Activated CD4-positive, alpha-beta memory T cell treated with anti-CD3 and anti-CD28 coated beads for 36 hours (primary cell): Measurements from ENCODE around the gene OXCT2. TPM values are rescaled to one million over a fixed set of nuclear protein-coding genes. Genes with fewer than 3 reads are reported as not detected.
"Not testable (repeated sequence)": the region's sequence is repeated elsewhere in the genome, so short reads cannot be mapped to it uniquely, and the experiment has no call there.

Experiments
- CTCF ChIA-PET: fragments of 350-600 bp; sonication (Branson Sonifier 250); formaldehyde crosslinking; loops from one replicate; lab custom pipeline; 2021; ENCODE audit warnings: antibody characterized with exemption, inconsistent platforms; lab: Charles Lee
- POLR2A ChIA-PET: fragments of 350-600 bp; sonication (Branson Sonifier 250); formaldehyde crosslinking; loops from one replicate; lab custom pipeline; 2021; ENCODE audit warnings: antibody characterized with exemption; lab: Charles Lee
- DNase-seq: peaks from one replicate; pipeline ENCODE4 v3.0.0-alpha.2; 2020
- H3K27ac Mint-ChIP-seq: one replicate; pipeline ENCODE4 v1.8.0; 2021; ENCODE audit warnings: mixed read lengths
- H3K27me3 Mint-ChIP-seq: one replicate; pipeline ENCODE4 v1.8.0; 2021; ENCODE audit warnings: mixed read lengths
- H3K36me3 Mint-ChIP-seq: one replicate; pipeline ENCODE4 v1.8.0; 2021; ENCODE audit warnings: mixed read lengths
- H3K4me1 Mint-ChIP-seq: one replicate; pipeline ENCODE4 v1.8.0; 2021; ENCODE audit warnings: low read depth, mixed read lengths
- H3K4me3 Mint-ChIP-seq: one replicate; pipeline ENCODE4 v1.8.0; 2021; ENCODE audit warnings: mild to moderate bottlenecking, mixed read lengths
- H3K9me3 Mint-ChIP-seq: one replicate; pipeline ENCODE4 v1.8.0; 2021; ENCODE audit warnings: mixed read lengths
- intact Hi-C: fragments of 100-400 bp; cut with micrococcal nuclease; formaldehyde crosslinking; loops from one replicate; pipeline ENCODE4 v1.15.1; 2023
- total RNA-seq, 2 experiments: library from RNA; stranded (reverse); gene quantifications; one replicate each; pipeline ENCODE4 v1.2.3, GENCODE V29; 2021

OXCT2 gene
- total RNA-seq, 2 experiments from 2014 or later, result 1.2 to 1.9 TPM

GRCh38 chr1:39786303-39787107 lies 15.4 kb upstream of the OXCT2 start:
- H3K4me3 Mint-ChIP-seq, H3K36me3 Mint-ChIP-seq, intact Hi-C loops, H3K27ac Mint-ChIP-seq, POLR2A ChIA-PET, DNase-seq, H3K9me3 Mint-ChIP-seq, H3K4me1 Mint-ChIP-seq: not testable (repeated sequence)
- peaks cover 11% of the 10 kb centered on the region for H3K27me3 Mint-ChIP-seq
- CTCF ChIA-PET, result interaction anchor here (1.0 kb wide), 1 partner anchor 12 kb away, joined by 3 read pairs; no protein-coding TSS in a partner anchor

DNA sequence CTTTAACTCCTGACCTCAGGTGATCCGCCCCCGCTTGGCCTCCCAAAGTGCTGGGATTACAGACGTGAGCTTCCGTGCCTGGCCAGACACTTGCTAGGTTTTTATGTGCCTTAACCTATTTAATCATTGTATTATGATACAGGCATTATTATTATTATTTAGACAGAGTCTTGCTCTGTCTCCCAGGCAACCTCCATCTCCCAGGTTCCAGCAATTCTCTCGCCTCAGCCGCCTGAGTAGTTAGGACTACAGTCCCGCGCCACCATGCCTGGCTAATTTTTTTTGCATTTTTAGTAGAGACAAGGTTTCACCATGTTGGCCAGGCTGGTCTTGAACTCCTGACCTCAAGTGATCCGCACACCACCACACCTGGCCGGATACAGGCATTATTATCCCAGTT lies 11.5 kb upstream of the OXCT2 start:
- H3K4me1 Mint-ChIP-seq, intact Hi-C loops, CTCF ChIA-PET, H3K9me3 Mint-ChIP-seq, H3K4me3 Mint-ChIP-seq, H3K27ac Mint-ChIP-seq, POLR2A ChIA-PET, H3K36me3 Mint-ChIP-seq, H3K27me3 Mint-ChIP-seq, DNase-seq: not testable (repeated sequence)

- ChIA-PET POLR2A (no interaction called here), CTCF (interaction anchor here (0.9 kb wide), 1 partner anchor 120 kb away, joined by 3 read pairs; no protein-coding TSS in a partner anchor)
- intact Hi-C loops, result no loop called here
- Mint-ChIP-seq H3K4me3 (no peak overlapping the region), H3K27ac (no peak overlapping the region), H3K4me1 (no peaks in the 10 kb centered on the region), H3K36me3 (no peaks in the 10 kb centered on the region), H3K27me3 (peaks cover 3% of the 10 kb centered on the region), H3K9me3 (no peaks in the 10 kb centered on the region)
- no peak for DNase-seq
These were observed 11.0 kb upstream of the OXCT2 start for GRCh38 chr1:39782103-39782502.

GRCh38 chr1:39781349-39781715 lies 10.2 kb upstream of the OXCT2 start:
- ChIA-PET CTCF (interaction anchor here (0.9 kb wide), 1 partner anchor 121 kb away, joined by 3 read pairs; no protein-coding TSS in a partner anchor), POLR2A (no interaction called here)
- Mint-ChIP-seq H3K27ac (no peak overlapping the region), H3K4me3 (no peak overlapping the region), H3K36me3 (no peaks in the 10 kb centered on the region), H3K9me3 (no peaks in the 10 kb centered on the region), H3K4me1 (no peaks in the 10 kb centered on the region), H3K27me3 (no peaks in the 10 kb centered on the region)
- intact Hi-C loops, result no loop called here
- DNase-seq, result no peak

DNA sequence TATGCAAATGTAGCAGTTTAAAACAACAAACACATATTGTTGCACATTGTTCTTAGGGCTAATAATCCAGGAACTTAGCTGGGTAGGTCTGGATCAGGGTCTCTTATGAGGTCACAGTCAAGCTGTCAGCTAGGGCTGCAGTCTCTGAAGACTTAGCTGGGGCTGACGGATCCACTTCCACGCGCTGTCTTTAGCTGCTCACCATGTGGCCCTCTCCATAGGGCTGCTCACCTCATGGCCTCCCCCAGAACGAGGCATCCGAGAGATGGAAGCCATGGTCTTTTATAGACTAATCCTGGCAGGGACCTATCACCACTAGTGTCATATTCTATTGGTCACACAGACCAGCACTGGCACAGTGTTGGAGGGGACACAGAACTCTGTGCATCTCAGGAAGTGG lies 8.7 kb upstream of the OXCT2 start:
- Mint-ChIP-seq H3K27ac (no peak overlapping the region), H3K9me3 (no peaks in the 10 kb centered on the region), H3K4me1 (no peaks in the 10 kb centered on the region), H3K27me3 (no peaks in the 10 kb centered on the region), H3K36me3 (no peaks in the 10 kb centered on the region), H3K4me3 (no peak overlapping the region)
- DNase-seq, result no peak
- intact Hi-C loops, result no loop called here
- ChIA-PET POLR2A (no interaction called here), CTCF (no interaction called here)

DNA sequence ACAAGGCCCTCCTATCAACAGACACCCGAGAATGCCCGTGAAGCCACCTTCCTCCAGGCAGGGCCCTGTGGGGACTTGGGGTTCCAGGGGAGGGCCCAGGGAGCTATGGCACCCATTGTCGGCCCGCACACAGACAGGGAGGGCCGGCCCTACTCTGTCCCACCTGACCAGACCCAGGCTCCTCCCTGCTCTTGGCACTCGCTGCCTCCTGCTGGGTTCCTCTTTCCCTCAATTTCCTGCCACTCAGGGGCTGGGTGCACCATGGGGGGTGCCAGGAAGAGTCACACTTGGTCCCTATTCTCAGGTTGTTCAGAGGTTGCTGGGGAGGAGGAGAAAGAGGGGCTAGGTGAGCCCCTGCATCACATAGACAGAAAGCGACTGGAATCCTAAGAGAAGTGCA lies 8.0 kb upstream of the OXCT2 start:
- DNase-seq, result no peak
- intact Hi-C loops, result no loop called here
- no peaks in the 10 kb centered on the region for H3K9me3 Mint-ChIP-seq
- H3K4me1 Mint-ChIP-seq, result no peaks in the 10 kb centered on the region
- CTCF ChIA-PET, result no interaction called here
- H3K27me3 Mint-ChIP-seq, result no peaks in the 10 kb centered on the region
- no peak overlapping the region for H3K4me3 Mint-ChIP-seq
- no peak overlapping the region for H3K27ac Mint-ChIP-seq
- no peaks in the 10 kb centered on the region for H3K36me3 Mint-ChIP-seq
- POLR2A ChIA-PET, result no interaction called here

- CTCF ChIA-PET, H3K4me3 Mint-ChIP-seq, H3K9me3 Mint-ChIP-seq, H3K27me3 Mint-ChIP-seq, DNase-seq, H3K4me1 Mint-ChIP-seq, H3K27ac Mint-ChIP-seq, H3K36me3 Mint-ChIP-seq, intact Hi-C loops, POLR2A ChIA-PET: not testable (repeated sequence)
These were observed 7.4 kb upstream of the OXCT2 start for GRCh38 chr1:39778463-39779099.

DNA sequence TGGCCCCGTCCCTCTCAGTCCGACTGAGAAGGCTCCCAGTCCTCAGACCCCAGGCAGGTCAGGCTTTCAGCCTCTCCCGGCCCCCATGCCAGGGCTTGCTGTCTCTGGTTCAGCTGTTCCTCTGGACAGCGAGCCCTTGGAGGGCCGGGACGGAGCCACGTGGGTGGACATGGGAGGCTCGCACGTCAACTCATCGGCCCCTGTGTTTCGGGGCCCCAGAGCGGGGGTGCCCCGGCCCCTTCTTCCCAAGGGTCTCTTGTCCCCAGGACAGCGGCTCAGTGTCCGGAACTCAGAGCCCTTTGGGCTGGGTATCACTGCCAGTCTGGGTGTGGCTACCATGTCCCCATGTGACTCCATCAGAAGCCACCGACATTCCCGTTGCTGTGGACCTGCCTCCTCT lies 6.7 kb upstream of the OXCT2 start:
- CTCF ChIA-PET, result not testable (repeated sequence)

DNA sequence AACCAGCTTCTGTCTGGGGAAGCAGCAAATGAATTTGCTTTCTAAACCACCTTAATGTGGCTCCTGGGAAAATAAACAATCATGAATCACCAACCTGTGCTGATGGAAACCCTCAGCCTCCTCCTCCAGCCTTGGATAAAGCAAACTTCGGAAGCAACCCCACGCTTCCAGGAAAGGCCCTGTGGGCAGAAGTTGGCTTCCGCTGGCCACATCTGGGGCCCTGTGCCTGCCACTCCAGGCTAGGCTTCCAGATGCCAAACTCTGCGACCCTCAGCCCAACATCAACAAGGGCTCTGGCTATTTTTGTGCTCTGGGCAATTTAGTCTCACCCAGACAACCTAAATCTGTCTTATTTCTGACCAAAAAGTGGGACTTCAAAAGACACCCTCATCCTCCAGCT lies 6.2 kb upstream of the OXCT2 start:
- no peaks in the 10 kb centered on the region for H3K36me3 Mint-ChIP-seq
- no peak for DNase-seq
- H3K4me1 Mint-ChIP-seq, result no peaks in the 10 kb centered on the region
- no peak overlapping the region for H3K4me3 Mint-ChIP-seq
- no peaks in the 10 kb centered on the region for H3K9me3 Mint-ChIP-seq
- no peaks in the 10 kb centered on the region for H3K27me3 Mint-ChIP-seq
- intact Hi-C loops, result no loop called here
- ChIA-PET POLR2A (no interaction called here), CTCF (no interaction called here)
- H3K27ac Mint-ChIP-seq, result no peak overlapping the region

More for the DNA sequence above, 6.7 kb upstream of the OXCT2 start:
- H3K27ac Mint-ChIP-seq, H3K27me3 Mint-ChIP-seq, DNase-seq, H3K4me1 Mint-ChIP-seq, H3K4me3 Mint-ChIP-seq, intact Hi-C loops, POLR2A ChIA-PET, H3K36me3 Mint-ChIP-seq, H3K9me3 Mint-ChIP-seq: not testable (repeated sequence)

DNA sequence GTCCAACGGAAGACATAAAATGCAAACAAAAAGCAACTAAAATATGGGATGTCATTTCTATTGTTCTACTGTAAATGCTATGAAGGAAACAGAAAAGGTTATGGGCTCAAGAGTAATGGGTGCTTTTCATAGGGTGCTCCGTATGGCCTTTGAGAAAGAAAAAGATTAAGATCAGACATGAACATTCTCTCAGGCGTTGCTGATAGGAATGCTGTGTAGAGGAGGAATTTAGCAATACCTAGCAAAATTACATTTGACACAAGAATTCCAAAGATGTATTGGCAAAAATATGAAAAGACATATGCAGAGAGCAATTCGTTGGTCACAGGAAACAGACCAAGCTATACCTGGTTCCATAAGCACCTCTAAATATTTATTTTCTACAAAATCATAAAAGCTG lies 5.7 kb upstream of the OXCT2 start:
- H3K4me3 Mint-ChIP-seq, result no peak overlapping the region
- intact Hi-C loops, result no loop called here
- CTCF ChIA-PET, result no interaction called here
- DNase-seq, result no peak
- H3K4me1 Mint-ChIP-seq, result no peaks in the 10 kb centered on the region
- POLR2A ChIA-PET, result no interaction called here
- no peaks in the 10 kb centered on the region for H3K36me3 Mint-ChIP-seq
- no peaks in the 10 kb centered on the region for H3K9me3 Mint-ChIP-seq
- H3K27me3 Mint-ChIP-seq, result no peaks in the 10 kb centered on the region
- H3K27ac Mint-ChIP-seq, result no peak overlapping the region

DNA sequence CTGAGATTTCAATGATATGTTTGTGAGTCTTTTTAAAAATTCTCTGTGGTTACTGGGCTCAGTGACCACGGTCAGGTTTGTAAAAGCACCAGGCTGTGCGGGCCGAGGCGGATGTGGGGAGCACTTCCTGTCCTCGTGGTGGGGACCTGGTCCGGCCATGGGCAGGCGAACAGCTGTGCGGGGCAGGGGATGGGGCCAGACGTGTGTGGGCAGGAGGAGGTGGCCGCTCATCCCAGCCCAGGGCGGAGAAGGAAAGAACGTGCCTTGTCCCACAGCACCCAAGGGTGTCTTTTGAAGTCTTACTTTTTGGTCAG lies 5.2 kb upstream of the OXCT2 start:
- Mint-ChIP-seq H3K4me1 (no peaks in the 10 kb centered on the region), H3K27me3 (no peaks in the 10 kb centered on the region), H3K4me3 (no peak overlapping the region), H3K27ac (no peak overlapping the region), H3K36me3 (no peaks in the 10 kb centered on the region), H3K9me3 (no peaks in the 10 kb centered on the region)
- ChIA-PET POLR2A (no interaction called here), CTCF (no interaction called here)
- intact Hi-C loops, result no loop called here
- no peak for DNase-seq

DNA sequence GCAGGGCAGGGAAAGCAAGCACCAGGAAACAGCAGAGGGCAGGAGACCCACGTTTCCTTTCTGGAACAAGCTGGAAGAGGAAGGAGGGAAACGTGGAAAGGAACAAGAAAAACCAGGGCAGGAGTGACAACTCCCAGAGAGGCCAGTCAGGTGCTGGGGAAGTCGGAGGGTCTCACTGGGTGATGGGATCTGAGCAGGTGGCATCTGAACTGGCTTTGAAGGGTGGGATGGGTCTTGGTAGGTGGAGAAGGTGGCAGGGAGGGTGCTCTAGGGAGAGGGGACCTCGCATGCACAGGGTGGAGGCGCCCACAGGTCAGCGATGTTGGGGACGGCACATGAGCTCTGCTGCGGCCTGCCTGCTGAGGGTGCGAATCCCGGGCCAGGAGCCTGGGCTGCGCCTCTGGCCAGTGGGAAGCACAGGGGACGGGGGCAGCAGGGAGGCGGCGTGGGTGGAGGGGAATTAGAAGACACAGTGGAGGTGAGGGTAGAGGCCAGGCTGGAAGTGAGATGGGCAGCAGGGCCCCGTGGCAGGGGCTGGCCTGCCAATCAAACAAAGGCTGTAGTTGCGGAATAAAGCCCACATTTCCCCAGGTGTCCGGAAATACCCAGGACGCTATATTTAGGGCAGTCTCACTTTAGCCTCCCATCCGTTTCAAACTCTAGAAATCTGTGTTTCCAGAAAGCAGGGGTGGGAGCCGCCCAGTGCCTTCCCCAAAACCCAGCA lies 4.7 kb upstream of the OXCT2 start:
- CTCF ChIA-PET, H3K27ac Mint-ChIP-seq, H3K4me3 Mint-ChIP-seq, intact Hi-C loops, DNase-seq, POLR2A ChIA-PET, H3K27me3 Mint-ChIP-seq, H3K36me3 Mint-ChIP-seq, H3K4me1 Mint-ChIP-seq, H3K9me3 Mint-ChIP-seq: not testable (repeated sequence)
